Activated naive CD8-positive, alpha-beta T cell treated with anti-CD3 and anti-CD28 coated beads, Interleukin-2, amount 50 U/mL, for 16 hours (primary cell): ENCODE data around the gene COL18A1.

Source experiments
- DNase-seq: peaks from one replicate; pipeline ENCODE4 v3.0.0-alpha.2; 2020; ENCODE audit warnings: low read depth, low spot score

The COL18A1 gene

GRCh38 chr21:45414396-45415187 lies 9.6 kb downstream of the COL18A1 start:
- DNase-seq, result no peak

GRCh38 chr21:45415188-45415942 lies 10.4 kb downstream of the COL18A1 start:
- no peak for DNase-seq

GRCh38 chr21:45415943-45416611 lies 11.1 kb downstream of the COL18A1 start:
- DNase-seq, result no peak

GRCh38 chr21:45416620-45417019 lies 11.7 kb downstream of the COL18A1 start:
- no peak for DNase-seq

- DNase-seq, result no peak
Observed at GRCh38 chr21:45417256-45417950, 12.4 kb downstream of the COL18A1 start.

- no peak for DNase-seq
Observed at GRCh38 chr21:45417951-45418300, 13.0 kb downstream of the COL18A1 start.

- DNase-seq, result no peak
Observed at GRCh38 chr21:45418301-45419071, 13.5 kb downstream of the COL18A1 start.

- DNase-seq, result no peak
Observed at GRCh38 chr21:45419162-45419561, 14.2 kb downstream of the COL18A1 start.

- no peak for DNase-seq
Observed at GRCh38 chr21:45420061-45421041, 15.4 kb downstream of the COL18A1 start.

GRCh38 chr21:45421071-45421845 lies 16.3 kb downstream of the COL18A1 start:
- no peak for DNase-seq

- DNase-seq, result no peak
Observed at GRCh38 chr21:45421846-45422775, 17.1 kb downstream of the COL18A1 start.

- DNase-seq, result no peak
Observed at GRCh38 chr21:45423201-45423955, 18.4 kb downstream of the COL18A1 start.

- no peak for DNase-seq
Observed at GRCh38 chr21:45423968-45424853, 19.2 kb downstream of the COL18A1 start.

GRCh38 chr21:45424854-45425795 lies 20.2 kb downstream of the COL18A1 start:
- no peak for DNase-seq
